Ishikawa (cell line): ENCODE results near the gene BDKRB2.

Source experiments
- CREB1 ChIP-seq: IDR thresholded peaks from 2 replicates; pipeline ENCODE4 v1.6.1; 2012; ENCODE audit warnings: low read depth
- EP300 ChIP-seq: IDR thresholded peaks from 2 replicates; pipeline ENCODE4 v1.6.1; 2012; ENCODE audit warnings: borderline replicate concordance
- MAX ChIP-seq: IDR thresholded peaks from 2 replicates; pipeline ENCODE4 v1.6.1; 2012
- NFIC ChIP-seq: IDR thresholded peaks from 2 replicates; pipeline ENCODE4 v1.6.1; 2012
- RAD21 ChIP-seq: IDR thresholded peaks from 2 replicates; pipeline ENCODE4 v1.6.1; 2012; ENCODE audit warnings: low read depth
- TEAD4 ChIP-seq: IDR thresholded peaks from 2 replicates; pipeline ENCODE4 v1.6.1; 2012

GRCh38 chr14:96235426-96235825, 30.8 kb downstream of the BDKRB2 start:
- TF ChIP-seq NFIC (no peak), RAD21 (no peak), CREB1 (no peak), EP300 (no peak), TEAD4 (no peak), MAX (no peak)
